ENCODE measurements around the gene NES.
A peak's percentile ranks its signal among the peaks of the same experiment; 100 is the strongest.

Gene NES

DNA sequence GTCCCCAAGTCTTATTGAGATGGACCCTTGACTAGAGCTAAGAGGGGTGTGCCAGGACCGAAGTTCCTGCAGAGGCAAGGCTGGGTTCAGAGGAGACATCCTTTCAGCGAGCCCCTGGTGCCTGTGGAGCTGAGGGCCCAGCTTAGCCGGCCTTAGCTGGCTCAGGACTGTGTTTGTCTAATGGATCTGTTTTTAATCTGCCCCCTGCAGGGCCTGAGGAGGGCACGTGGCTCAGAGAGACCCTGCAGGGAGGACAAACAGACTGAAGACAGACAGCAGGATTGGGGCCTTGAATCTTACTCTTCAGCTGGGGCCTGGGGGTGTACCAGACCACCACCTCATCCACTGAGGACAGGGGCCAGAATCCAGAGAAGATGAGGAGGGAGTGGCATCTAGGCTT, 26.5 kb upstream of the NES start:
- no peak for DNase-seq (ENCODE audit: low spot score)

DNA sequence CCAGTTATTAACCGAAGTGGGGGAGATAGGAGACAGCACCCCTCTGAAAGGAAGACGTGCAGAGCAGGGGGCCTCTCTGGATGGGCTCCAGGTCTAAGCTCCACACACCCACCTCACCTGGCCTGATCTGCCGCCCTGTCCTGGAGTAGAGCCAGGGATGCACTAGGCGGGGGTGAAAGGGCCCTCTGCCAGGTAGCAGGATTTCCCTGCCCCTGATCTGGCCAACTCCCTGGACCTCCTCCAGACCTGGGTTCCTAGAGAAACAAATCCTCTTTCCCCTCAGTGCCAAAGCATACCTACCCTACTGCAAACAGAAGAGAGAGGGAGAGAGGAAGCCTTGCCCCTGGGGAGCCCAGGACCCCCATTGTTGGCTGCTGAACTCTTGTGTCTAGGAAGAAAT, 26.1 kb upstream of the NES start:
- no peak for DNase-seq (ENCODE audit: low spot score)

DNA sequence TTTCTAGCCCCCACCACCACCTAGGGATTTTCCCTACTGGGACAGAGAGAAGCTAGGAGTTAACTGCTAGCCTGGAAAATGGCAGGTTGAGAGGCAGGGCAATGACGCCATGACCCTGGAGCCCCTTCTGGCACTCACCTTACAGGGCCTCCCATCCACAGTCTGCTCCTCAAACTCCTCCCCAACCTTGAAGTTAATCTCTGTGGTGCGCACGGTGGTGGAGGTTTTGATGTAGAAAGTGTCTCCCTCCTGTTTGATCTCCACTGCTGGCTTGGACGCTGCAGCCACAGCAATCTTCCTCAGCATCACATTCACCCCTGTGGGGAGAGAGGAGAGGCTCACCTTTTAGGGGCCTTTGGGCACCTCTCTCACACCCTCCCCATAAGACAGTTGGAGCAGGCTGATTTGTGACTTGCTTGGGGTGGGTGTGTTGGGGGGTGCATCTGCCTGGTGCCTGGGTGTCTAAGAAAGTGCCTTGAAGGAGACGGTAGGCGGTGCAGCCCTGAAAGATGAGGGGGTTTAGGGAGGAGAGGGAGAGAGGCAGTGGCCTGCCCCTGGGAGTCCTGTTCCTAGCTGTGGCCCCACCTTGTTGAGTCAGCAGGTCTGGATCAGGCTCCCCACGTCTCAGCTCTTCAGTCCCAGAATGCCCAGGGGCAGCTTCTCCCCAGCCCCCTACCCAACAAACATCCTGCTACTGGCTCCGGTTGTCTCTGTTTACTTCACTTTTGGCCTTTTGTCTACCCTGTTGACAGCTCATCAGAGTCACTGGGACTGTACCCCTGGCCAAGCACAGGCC, 23.7 kb upstream of the NES start:
- no peak for DNase-seq (ENCODE audit: low spot score)

DNA sequence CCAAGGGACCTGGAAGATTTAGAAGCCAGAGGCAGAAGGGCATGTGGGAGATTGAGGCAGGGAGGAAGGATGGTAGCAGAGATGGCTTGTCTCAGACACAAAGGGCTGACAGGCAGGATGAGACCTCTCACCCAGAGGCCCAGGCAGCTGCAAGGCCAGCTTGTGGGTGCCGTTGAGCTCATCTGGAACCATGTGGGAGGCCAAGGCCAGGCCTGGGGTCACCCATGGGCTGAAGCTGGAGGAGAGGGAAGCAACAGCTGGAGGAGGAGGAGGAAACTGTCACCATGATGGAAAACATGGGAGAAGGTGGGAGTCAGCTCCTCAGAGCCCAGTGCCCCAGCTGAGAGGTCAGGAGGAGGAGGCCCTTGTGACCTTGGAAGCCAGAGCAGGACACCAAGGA, 21.8 kb upstream of the NES start:
- DNase-seq (ENCODE audit: low spot score), result no peak

DNA sequence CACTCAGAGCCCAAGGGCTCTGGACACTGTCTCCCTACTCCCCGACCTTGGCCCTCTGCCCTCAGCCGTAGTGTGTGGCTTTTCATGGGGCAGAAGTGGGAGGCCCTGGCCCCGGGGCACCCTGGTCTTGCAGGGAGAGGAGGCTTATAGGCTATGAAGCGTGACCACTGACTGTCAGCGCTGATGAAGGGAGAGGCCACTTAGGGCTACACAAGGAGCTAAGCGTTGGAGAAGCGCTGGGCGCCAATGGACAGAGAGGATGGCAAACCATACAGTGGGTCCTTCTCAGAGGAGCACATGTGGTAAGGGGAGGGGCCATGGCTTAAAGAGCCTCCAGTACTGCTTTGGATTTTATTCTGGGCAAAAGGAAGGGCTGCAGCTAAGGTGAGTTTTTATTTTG, 20.3 kb upstream of the NES start:
- no peak for DNase-seq (ENCODE audit: low spot score)

DNA sequence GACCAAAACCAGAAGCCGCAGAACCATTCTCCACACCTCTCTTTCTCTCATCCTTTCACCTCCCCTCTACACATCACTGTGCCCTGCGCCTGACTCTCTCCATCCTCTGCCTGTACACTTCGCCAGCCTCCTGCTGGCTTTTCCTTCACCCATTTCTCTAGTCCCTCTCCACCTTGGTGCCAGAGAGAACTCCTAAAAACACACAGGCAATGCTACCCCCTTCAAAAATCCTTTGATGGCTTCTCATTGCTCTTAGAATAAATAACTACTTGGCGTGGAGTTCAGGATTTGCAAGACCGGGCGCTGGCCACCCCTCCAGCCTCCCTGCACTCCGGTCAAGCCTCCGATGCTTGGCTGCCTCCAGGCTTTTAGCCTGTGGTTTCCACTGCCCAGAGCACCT, 19.5 kb upstream of the NES start:
- DNase-seq (ENCODE audit: low spot score), result no peak

DNA sequence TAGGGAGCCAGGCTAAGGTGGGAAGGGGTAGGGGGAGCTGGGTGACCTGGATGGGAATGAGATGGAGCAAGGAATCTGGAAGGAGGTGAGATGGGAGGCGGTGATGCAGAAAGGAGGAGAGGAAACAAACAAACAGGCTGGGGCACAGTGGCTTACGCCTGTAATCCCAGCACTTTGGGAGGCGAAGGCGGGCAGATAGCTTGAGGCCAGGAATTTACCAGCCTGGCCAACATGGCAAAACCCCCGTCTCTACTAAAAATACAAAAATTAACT, 17.4 kb upstream of the NES start:
- no peak for DNase-seq (ENCODE audit: low spot score)

DNA sequence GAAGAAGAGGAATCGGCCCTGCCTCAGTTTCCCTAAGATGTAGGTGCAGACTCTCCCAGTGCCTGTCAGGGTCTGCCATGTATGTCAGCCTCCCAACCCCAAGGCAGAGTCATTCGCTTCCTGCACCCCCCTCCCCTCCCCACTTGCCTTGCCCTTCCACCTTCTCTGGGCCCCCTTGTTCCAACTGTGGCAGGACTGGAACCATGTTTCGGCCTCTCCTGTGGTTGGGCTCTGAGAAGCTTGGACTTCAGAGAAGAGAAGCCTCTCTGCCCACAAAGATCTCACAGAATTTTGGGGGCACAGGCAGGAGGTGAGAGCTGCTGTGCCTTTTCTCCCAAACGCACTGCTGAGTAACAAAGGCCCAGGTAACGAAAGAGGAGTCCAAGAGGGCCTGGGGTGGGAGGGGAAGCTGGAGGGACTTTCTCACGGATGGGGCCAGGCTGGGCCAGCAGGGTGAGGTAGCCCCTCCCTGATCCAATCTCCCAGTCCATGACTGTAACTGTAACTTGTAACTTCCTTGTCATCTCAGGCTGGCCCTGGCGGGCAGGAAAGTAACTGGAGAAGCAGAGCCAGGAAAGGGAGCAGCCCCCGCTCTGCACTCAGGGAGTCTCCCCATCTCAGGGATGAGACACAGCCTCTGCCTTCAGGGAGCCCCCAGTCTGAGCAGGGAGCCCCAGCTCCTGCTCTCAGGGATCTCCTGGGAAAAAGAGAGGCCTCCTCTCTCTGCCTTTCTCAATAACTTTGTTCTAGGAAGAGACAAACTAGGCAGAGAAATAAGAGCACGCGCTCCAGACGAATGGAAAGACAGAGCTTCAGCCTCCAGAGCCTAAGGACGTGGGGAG, 16.9 kb upstream of the NES start:
- no peak for DNase-seq (ENCODE audit: low spot score)

DNA sequence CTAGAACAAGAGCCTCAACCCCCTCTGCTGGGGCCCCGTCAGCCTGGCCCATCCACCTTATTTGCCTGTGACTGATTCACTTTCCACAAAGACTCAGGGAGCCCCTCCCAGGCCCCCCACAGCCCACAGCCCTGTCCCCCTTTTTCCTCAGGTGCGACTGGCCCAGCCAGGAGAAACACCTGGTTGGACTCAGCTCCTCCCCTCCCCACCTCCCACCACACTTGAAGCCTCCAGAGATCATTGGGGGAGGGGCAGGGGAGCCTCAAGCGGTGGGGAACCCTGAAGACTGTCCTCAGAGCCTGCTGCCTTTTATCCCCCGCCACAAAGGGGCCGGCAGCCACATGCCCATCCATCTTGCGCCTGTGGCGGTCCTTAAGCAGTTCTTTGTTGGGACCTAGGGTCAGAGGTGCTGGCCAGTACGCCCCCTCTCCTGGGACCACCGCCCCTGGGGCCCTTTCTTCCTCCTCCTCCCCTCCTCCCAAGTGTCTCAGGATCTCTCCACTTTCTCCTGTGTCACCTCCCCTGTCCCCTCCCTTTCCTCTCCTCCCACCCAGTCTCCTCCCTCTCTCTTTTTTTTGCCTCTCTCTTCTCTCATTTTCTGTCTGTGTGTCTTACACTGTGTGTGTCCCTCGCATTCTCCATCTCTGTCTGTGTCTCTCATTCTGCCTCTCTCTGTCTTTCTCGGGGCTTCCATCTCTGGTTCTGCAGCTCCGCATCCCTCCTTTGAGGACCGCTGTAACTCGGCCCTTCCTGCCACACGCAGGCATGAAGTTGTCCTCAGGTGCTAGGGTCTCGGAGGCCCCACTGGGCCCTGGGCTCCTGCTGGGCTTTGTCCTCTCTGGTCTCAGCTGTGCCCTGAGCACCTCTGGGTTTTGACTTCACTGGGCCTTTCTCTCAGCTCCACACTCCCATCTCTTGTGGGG, 16.0 kb upstream of the NES start:
- no peak for DNase-seq (ENCODE audit: low spot score)

DNA sequence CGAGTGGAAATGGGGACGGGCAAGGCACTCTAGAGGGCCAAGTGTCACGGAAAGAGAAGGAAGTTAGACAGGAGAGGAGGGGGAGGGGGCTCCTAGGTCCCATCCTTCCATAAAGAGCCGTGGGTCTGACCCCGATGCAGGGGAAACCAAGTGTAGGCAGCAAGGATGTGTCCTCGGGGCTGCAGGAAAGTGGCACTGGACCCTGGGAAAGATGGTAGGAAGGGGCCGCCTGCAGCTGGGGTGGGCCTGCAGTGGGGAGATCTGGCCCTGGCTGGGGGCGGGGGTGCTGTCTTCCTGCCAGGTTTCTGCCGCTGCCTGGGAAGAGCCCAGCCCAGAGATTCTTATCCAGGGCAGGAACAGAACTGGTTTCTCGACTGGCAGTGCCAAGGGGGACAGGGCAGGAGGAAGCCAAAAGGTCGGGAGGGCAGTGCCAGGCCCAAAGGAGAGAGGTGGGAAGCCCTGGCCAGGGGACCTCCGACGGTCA, 15.3 kb upstream of the NES start:
- DNase-seq (ENCODE audit: low spot score), result no peak

DNA sequence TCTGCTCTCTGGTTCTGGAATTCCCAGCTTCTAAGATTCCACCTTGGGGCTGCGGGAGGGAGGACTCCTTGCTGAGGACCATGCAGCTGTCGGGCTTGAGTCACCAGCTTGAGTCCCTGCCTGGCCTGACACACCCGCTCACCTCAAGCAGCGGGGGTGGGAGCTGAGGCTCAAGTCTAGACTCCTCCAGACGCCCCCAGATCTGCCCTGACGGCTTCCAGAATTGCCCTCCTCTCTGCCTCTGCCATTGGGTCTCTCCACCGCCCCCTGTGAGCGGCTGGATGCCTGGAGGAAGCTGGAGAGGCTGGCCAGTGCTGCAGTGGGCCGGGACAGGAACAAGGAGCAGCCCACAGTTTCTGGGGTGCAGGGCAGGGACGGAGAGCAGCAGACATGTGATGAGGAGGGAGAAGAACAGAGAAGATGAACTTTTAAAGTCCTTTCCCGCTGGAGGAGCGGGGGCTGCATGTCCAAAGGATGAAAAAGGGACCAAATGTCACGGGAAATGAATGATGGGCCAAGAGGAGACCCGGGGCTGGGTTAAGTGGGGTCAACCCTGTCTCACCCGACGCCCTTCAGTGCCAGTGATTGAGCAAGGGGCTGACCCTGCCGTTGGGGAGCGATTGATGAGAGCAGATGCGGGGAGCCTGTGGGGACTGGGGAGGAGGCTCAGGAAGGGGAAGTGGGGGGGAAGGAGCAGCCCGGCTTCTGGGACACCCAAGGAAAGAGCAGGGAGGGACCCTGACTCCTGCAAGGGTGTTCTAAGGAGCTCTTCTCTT, 14.6 kb upstream of the NES start:
- DNase-seq (ENCODE audit: low spot score), result no peak

DNA sequence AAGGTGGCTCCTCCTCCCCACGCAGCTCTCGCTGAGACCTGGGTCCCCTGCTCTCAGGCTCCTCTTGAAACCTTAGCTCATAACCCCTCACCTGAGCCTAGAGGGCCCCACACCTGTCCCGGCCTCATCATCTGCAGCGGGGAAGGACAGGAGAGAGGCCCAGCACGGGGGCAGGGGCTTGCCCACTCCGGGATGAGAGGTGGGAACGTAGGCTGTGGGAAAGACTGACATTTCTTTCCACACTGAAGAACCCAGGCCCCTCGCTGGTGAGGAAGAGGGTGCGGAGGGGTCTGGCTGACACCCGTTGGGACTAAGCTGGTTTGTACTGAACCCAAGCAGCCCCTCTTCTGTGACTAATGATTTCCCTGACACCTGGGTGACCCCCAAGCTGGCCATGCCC, 14.0 kb upstream of the NES start:
- no peak for DNase-seq (ENCODE audit: low spot score)

DNA sequence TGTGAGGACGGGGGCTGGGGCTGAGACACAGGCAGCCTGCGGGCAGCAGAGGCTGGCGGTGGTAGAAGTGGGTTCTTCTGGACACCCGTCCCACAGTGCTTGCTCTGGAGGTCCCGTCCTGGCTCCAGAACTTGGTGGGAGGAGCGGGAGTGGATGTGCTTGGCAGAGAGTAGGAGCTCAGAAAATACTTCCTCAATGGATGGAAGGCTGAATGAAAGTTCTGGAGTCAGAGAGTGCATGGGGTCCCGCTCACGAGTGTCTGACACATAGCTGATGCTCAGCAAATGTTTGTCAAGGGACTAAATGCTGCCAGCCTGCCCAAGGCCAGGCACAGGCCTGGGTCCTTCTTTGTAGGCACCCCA, 13.4 kb upstream of the NES start:
- DNase-seq (ENCODE audit: low spot score), result no peak

DNA sequence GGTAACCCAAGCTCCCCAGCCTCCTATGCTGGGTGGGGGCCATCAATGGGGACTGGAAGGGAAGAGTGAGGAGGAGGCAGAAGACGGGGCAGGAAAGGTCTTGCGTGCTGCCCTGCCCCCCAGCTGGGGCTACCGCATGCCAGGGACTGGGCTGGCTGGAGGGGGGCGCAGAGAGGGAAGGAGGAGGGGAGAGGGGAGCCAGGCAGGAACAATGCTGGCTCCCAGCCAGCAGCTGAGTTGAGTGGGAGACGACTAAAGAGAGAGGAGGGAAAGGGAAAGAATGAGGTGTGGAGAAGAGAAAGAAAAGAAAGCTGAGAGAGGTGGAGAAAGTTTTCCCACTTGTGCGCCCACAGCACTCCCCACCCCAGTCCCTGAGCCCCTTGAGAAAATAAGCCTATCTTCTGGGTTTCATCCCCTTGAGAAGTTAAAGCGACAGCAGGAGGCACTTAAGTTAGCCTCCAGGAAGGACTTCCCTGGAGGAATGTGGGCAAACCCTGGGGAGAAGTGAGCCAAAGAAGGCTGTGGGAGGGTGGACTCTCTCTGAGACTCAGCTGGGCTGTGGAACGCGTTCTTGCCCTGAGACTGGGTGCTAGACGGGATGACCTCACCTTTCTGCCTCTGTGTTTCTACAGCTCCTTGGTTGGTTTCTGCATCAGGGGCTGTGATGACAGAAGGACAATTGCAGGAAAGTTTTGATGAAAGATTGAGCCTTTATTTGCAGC, 12.9 kb upstream of the NES start:
- no peak for DNase-seq (ENCODE audit: low spot score)

DNA sequence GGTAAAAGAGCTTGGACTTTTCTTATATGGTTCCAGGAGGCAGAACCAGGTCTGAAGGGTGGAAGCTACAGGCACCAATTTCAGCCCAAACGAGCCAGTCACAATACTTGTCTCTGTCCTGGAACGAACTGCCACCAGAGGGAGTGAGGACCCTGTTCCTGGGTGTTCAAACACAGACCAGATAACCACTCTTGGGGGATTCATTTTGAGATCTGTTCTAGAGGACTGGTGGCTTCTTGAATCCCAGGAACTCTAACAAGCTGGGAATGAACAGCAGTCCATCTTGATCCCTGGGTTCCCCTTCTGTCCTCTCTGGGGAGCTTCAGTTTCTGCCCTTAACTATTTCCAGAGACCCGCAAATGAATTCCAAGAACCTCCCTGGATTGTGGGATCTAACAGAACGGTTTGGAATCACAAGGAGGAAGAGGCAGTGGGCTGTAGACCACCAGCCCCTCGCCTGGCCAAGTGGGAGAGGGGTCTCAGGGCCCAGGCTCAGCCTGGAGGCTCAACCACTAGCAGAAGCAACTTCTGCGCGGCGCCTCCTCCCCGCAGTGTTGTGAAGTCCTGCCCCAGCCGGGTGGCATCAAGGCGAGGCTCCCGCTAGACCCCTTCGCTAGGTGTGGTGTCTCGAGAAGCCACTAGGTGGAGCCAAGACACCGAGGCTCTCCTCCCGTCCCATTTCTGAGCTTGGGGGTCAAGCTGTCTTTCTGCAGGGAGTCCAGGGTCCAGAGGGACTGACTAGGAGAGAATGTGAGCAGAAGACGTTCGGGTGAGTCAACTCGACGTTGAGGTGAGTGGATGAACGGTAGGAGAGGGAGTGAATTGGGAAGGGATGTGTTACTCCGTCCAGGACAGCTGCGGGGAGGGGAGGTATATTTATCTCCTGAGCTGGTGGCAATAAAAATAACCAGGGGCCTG, 12.1 kb upstream of the NES start:
- peak; percentile 88 for DNase-seq (ENCODE audit: low spot score)

DNA sequence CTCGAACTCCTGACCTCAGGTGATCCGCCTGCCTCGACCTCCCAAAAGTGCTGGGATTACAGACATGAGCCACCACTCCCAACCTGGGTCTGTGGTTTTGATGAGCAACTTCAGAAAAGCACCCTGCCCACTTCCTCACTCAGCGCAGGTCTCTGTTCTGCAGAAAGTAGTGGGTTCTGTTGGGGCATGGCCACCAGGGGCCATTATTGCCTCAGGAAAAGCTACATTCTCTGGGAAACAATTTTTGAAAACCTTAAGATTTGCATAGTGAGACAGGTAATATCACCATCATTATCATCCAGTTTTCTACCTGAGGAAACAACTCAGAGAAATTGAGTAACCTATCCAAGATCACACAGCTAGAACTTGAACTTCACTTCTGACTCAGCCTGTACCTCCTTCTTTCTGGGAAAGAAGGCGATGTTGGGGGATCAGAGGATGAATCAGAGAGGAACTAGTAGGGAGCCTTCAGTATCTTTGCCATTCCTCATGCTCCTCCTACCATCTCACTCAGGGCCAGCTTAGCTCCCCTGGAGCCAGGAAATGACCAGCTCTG, 7.1 kb upstream of the NES start:
- no peak for DNase-seq (ENCODE audit: low spot score)

DNA sequence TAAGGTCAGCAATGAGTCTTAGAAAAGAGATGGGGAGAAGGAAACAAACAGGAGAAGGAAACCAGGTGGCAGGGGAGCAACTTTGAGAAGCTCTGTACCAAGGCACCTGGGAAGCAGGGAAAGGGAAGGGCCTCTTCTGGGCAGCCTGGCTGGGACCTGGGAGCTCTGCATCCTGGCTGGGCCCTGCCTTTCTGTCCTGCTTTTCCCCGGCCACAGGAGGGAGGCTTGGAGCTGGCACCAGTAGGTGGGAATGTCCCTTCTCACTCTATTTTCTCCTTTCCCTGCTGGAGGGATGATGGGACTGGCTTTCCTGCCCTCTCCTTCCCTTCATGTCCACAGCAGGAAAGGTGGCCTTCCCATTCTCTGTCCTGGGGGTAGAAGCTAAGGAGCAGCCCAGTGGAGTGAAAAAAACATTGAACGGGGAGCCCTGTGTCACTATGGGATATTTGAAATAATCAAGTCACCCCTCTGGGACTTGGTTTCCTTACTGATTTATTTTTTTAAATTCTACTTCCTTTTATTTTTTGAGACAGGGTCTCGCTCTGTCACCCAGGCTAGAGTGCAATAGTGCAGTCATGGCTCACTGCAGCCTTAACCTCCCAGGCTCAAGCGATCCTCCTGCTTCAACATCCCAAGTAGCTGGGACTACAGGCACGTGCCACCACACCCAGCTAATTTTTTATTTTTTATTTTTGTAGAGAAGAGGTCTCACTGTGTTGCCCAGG, 5.1 kb upstream of the NES start:
- DNase-seq (ENCODE audit: low spot score), result no peak

DNA sequence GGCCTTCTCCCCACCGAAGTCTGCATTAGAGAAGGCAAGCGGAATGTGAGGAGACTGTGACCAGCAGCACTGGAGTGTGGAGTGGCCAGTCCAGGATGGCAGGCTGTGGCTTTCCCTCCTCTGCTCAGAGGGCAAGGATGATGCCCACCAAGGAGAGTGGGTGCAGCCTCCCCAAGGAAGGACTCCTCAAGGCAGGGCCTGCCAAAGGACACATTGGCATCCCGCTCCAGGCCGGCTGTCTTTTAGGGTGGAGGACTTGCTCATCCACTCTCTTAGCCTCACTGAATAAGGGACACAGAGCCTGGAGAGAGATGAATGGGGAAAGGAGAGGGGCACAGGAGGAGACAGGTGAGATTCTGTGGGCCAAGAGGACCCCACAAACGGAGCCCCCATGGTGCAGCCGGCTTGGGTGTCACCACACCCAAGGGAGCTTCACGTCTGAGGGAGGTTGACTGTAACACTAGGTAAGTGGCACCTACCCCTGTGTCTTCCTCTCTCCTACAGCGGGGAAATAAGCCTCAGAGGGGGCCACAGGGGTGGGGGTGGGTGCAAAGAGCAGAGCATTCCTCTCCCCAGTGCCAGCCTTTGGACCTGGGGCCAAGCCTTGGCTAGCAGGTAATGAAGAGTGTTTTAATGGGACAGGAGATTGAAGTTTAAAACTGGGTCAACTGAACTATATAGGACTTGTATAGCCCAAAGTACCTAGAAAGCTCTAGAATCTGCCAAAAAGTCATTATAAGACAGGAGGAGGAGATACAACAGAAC, 4.2 kb upstream of the NES start:
- DNase-seq (ENCODE audit: low spot score), result no peak

All from germinal center (tissue), 1 donor.